ENCODE results near the gene CYP24A1.

- TF ChIP-seq, protein P1, sequence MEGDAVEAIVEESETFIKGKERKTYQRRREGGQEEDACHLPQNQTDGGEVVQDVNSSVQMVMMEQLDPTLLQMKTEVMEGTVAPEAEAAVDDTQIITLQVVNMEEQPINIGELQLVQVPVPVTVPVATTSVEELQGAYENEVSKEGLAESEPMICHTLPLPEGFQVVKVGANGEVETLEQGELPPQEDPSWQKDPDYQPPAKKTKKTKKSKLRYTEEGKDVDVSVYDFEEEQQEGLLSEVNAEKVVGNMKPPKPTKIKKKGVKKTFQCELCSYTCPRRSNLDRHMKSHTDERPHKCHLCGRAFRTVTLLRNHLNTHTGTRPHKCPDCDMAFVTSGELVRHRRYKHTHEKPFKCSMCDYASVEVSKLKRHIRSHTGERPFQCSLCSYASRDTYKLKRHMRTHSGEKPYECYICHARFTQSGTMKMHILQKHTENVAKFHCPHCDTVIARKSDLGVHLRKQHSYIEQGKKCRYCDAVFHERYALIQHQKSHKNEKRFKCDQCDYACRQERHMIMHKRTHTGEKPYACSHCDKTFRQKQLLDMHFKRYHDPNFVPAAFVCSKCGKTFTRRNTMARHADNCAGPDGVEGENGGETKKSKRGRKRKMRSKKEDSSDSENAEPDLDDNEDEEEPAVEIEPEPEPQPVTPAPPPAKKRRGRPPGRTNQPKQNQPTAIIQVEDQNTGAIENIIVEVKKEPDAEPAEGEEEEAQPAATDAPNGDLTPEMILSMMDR (IDR thresholded peaks at IDR 0.05): no peak
- TF ChIP-seq ZFX (IDR thresholded peaks at IDR 0.05; ENCODE audit: borderline replicate concordance): no peak
These were observed 11.3 kb downstream of the CYP24A1 start for GRCh38 chr20:54162378-54163009.

Measured in 22Rv1 (cell line).